GM23248 (cell line): ENCODE measurements around the gene TRIAP1.
"Not testable (repeated sequence)": the region's sequence is repeated elsewhere in the genome, so short reads cannot be mapped to it uniquely, and the experiment has no call there.

Source experiments
- EZH2 ChIP-seq: fragments of 200-600 bp; sonication (generic); IDR thresholded peaks from 2 replicates; pipeline ENCODE4 v1.6.1; 2018; ENCODE audit warnings: antibody characterized with exemption, mild to moderate bottlenecking; ENCODE audit not compliant: insufficient read depth, poor library complexity, severe bottlenecking
- EZH2phosphoT487 ChIP-seq: fragments of 200-600 bp; sonication (generic); IDR thresholded peaks from 2 replicates; pipeline ENCODE4 v1.6.1; 2018; ENCODE audit warnings: antibody characterized with exemption, moderate library complexity, mild to moderate bottlenecking, low read depth; ENCODE audit not compliant: insufficient read depth

- TF ChIP-seq EZH2, EZH2phosphoT487: not testable (repeated sequence)
Measured at GRCh38 chr12:120452524-120452923, 6.3 kb upstream of the TRIAP1 start.
